Progenitor cell of endocrine pancreas (in vitro differentiated cells): ENCODE results near the gene ASB5. TPM values are rescaled to one million over a fixed set of nuclear protein-coding genes. Genes with fewer than 3 reads are reported as not detected.

Experiments
- DNase-seq: peaks from one replicate; pipeline ENCODE4 v3.0.0; 2021; ENCODE audit warnings: low spot score; ENCODE audit not compliant: unreplicated experiment
- H3K27ac Mint-ChIP-seq: 2 replicates; pipeline ENCODE4 v1.8.0; 2021; ENCODE audit warnings: mild to moderate bottlenecking, moderate library complexity, mixed read lengths
- H3K27me3 Mint-ChIP-seq: 2 replicates; pipeline ENCODE4 v1.8.0; 2021; ENCODE audit warnings: mixed read lengths
- H3K36me3 Mint-ChIP-seq: 2 replicates; pipeline ENCODE4 v1.8.0; 2022; ENCODE audit warnings: mixed read lengths; ENCODE audit not compliant: insufficient read depth
- H3K4me1 Mint-ChIP-seq: 2 replicates; pipeline ENCODE4 v1.8.0; 2021; ENCODE audit warnings: low read depth, mixed read lengths
- H3K4me3 Mint-ChIP-seq: 2 replicates; pipeline ENCODE4 v1.8.0; 2021; ENCODE audit warnings: low read depth, mild to moderate bottlenecking, moderate library complexity, mixed read lengths
- H3K9me3 Mint-ChIP-seq: 2 replicates; pipeline ENCODE4 v1.8.0; 2021; ENCODE audit warnings: low read depth, mixed read lengths
- CTCF ChIP-seq: fragments of 200-600 bp; sonication (generic); IDR thresholded peaks from one replicate; pipeline ENCODE4 v1.5.0; 2021; ENCODE audit warnings: antibody characterized with exemption, mild to moderate bottlenecking; ENCODE audit not compliant: unreplicated experiment
- total RNA-seq: library from RNA; stranded (reverse); gene quantifications from 2 replicates; pipeline ENCODE4 v1.2.1, GENCODE V29; 2021

ASB5 gene
- total RNA-seq, 1 donor from 2014 or later = 0.50 TPM

GRCh38 chr4:176261018-176261417 is 8.0 kb downstream of the ASB5 start:
- peaks cover 3% of the 10 kb centered on the region for H3K9me3 Mint-ChIP-seq
- H3K27me3 Mint-ChIP-seq = no peaks in the 10 kb centered on the region
- no peak overlapping the region for H3K4me3 Mint-ChIP-seq
- peaks cover 4% of the 10 kb centered on the region for H3K4me1 Mint-ChIP-seq
- TF ChIP-seq CTCF = no peak
- DNase-seq = no peak
- H3K27ac Mint-ChIP-seq = no peak overlapping the region
- no peaks in the 10 kb centered on the region for H3K36me3 Mint-ChIP-seq

GRCh38 chr4:176259330-176260090 is 9.5 kb downstream of the ASB5 start:
- H3K4me1 Mint-ChIP-seq = peaks cover 4% of the 10 kb centered on the region
- no peaks in the 10 kb centered on the region for H3K27me3 Mint-ChIP-seq
- peaks cover under 1% of the 10 kb centered on the region for H3K36me3 Mint-ChIP-seq
- DNase-seq = no peak
- TF ChIP-seq CTCF = no peak
- H3K4me3 Mint-ChIP-seq = no peak overlapping the region
- H3K27ac Mint-ChIP-seq = no peak overlapping the region
- H3K9me3 Mint-ChIP-seq = peaks cover 3% of the 10 kb centered on the region

- no peak overlapping the region for H3K4me3 Mint-ChIP-seq
- peaks cover 4% of the 10 kb centered on the region for H3K4me1 Mint-ChIP-seq
- peaks cover 2% of the 10 kb centered on the region for H3K36me3 Mint-ChIP-seq
- H3K27me3 Mint-ChIP-seq = no peaks in the 10 kb centered on the region
- H3K9me3 Mint-ChIP-seq = peaks cover 8% of the 10 kb centered on the region
- H3K27ac Mint-ChIP-seq = no peak overlapping the region
- no peak for TF ChIP-seq CTCF
- no peak for DNase-seq
Observed at GRCh38 chr4:176258135-176258534, 10.9 kb downstream of the ASB5 start.

GRCh38 chr4:176256921-176257320 is 12.1 kb downstream of the ASB5 start:
- no peak for TF ChIP-seq CTCF
- DNase-seq = no peak
- Mint-ChIP-seq H3K27ac (no peak overlapping the region), H3K4me1 (peaks cover 14% of the 10 kb centered on the region), H3K27me3 (no peaks in the 10 kb centered on the region), H3K4me3 (no peak overlapping the region), H3K36me3 (peaks cover 2% of the 10 kb centered on the region), H3K9me3 (peaks cover 8% of the 10 kb centered on the region)

GRCh38 chr4:176242764-176243347 is 26.2 kb downstream of the ASB5 start:
- H3K27me3 Mint-ChIP-seq = no peaks in the 10 kb centered on the region
- no peak for DNase-seq
- H3K4me1 Mint-ChIP-seq = peaks cover 11% of the 10 kb centered on the region
- H3K27ac Mint-ChIP-seq = no peak overlapping the region
- H3K36me3 Mint-ChIP-seq = no peaks in the 10 kb centered on the region
- no peak overlapping the region for H3K4me3 Mint-ChIP-seq
- TF ChIP-seq CTCF = no peak
- H3K9me3 Mint-ChIP-seq = no peaks in the 10 kb centered on the region
